ENCODE measurements around the gene CD46.
"Not testable (repeated sequence)": the region's sequence is repeated elsewhere in the genome, so short reads cannot be mapped to it uniquely, and the experiment has no call there.

The CD46 gene

DNA sequence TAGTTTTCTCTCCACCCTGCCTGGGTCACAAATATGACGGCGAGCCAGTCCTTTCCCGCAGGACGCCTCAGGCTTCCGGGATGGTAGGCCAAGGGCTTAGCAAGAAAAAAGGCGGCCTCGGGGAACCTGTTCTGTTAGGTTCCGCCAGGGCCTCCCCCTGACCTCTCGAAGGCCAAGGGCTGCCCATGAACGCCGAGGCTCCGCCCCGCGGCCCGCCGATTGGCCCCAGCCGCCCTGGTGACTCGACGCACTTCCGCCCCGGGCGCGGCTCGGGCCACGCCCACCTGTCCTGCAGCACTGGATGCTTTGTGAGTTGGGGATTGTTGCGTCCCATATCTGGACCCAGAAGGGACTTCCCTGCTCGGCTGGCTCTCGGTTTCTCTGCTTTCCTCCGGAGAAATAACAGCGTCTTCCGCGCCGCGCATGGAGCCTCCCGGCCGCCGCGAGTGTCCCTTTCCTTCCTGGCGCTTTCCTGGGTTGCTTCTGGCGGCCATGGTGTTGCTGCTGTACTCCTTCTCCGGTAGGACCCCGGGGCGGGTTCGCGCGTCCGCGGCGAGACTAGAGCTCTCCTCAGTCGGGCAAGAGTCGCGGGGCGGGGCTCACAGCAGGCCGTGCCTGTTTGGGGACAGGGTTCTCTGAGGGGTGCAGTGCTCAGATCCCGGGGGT, at the start of gene CD46:
TSS of gene CD46 (plus strand) at position 265 of the 666 bp plus-strand sequence. CDS start at position 424, 159 bp downstream.
- DNase-seq (ENCODE audit: low spot score) = peak; percentile 99

DNA sequence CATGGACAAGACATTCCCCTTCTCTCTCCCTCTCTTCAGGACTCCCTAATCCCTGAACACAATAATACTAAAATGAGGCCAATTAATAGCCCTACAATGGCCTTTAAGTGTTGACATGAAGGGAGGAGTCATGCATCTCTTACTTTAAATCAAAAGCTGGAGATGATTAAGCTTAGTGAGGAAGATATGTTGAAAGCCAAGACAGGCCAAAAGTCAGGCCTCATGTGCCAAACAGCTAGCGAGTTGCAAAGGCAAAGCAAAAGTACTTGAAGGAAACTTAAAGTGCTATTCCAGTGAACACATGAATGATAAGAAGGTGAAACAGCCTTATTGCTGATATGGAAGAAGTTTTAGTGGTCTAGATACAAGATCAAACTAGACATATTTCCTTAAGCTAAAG, 49.5 kb upstream of the CD46 start:
- DNase-seq (ENCODE audit: low spot score) = no peak

DNA sequence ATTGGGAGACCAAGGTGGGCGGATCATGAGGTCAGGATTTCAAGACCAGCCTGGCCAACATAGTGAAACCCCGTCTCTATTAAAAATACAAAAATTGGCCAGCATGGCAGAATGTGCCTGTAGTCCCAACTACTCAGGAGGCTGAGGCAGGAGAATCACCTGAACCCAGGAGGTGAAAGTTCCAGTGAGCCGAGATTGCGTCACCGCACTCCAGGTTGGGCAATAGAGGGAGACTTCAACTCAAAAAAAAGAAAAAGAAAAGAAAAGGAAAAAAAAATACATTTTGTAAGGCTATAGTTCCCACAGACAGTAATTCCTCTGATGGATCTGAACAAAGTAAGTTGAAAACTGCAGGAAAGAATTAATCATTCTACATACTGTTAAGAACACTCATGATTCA, 48.1 kb upstream of the CD46 start:
- no peak for DNase-seq (ENCODE audit: low spot score)

DNA sequence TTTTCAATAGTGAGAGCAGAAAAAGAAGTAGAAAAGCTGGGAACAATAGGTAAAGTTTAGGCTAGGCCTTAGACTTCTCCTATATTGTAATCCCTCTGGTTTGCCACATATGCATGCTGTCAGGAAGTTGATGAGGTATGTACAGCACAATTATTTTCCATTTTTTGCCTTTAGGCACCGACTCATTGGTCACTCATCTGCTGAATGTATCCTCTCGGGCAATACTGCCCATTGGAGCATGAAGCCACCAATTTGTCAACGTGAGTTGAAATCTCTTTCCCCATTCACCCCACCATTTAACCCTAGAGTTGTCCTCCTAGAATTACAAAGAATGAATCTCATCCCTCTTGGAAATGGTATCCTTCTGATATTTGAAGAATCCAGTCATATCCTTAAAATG, 43.9 kb upstream of the CD46 start:
- DNase-seq (ENCODE audit: low spot score) = not testable (repeated sequence)

DNA sequence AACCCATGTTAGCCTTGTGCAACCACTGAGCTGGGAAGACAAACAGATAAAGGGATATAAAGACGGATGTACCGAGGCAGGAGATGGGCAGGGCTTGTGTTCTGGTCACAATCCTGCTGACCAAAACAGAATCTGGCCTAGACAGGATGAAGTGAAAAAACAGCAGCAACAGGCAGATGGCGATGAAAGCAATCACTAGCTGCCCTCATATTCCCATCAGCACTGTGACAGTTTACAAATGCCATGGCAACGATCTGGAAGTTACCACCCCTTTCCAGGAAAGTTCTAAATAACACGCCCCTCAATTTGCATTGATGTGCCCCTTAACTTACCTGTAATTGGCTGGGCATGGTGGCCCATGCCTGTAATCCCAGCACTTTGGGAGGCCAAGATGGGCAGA, 40.6 kb upstream of the CD46 start:
- no peak for DNase-seq (ENCODE audit: low spot score)

DNA sequence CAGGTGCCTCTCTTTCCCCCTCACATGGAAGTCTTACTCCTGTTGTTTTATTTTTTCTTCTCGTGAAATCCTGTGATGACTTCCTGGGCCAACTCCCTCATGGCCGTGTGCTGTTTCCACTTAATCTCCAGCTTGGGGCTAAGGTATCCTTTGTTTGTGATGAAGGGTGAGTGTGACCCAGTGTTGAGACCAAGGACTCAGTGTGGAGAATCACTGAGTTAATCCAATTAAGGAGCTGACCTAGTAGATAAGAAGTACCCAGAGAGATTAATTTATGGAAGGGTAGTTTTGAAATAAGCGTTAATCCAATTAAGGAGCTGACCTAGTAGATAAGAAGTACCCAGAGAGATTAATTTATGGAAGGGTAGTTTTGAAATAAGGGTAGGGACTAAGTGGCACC, 39.2 kb upstream of the CD46 start:
- not testable (repeated sequence) for DNase-seq (ENCODE audit: low spot score)

DNA sequence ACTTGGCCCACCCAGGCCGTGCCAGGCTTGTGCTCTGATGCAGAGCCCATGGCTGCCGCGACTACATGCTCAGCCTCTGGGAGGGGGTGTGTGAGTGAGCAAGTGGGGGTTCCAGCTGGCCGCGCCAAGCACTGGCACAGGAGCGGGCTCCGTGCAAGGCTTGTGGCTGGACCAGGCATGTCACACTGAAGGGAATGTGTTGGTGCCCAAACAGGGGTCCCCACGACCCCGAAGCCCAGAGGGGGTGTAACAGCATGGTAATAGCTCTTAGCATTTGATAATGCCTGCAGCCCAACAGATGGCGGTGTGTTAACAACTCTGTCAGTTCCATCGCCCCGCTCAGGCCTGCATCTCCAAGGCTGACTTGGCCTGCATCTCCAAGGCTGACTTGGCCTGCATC, 38.3 kb upstream of the CD46 start:
- no peak for DNase-seq (ENCODE audit: low spot score)

DNA sequence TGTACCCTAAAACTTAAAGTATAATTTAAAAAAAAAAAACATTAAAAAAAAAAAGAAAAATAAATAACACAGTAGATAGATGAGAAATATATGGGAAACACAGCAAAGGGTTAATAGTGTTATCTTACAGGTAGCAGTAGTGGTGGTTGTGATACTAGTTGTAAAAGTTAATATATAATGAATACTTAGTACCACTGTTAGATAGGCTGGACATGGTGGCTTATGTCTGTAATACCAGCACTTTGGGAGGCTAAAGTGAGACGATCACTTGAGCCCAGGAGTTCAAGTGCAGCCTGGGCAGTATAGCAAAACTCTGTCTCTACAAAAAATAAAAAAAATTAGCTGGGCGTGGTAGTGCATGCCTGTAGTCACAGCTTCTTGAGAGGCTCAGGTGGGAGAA, 32.6 kb upstream of the CD46 start:
- DNase-seq (ENCODE audit: low spot score) = no peak

DNA sequence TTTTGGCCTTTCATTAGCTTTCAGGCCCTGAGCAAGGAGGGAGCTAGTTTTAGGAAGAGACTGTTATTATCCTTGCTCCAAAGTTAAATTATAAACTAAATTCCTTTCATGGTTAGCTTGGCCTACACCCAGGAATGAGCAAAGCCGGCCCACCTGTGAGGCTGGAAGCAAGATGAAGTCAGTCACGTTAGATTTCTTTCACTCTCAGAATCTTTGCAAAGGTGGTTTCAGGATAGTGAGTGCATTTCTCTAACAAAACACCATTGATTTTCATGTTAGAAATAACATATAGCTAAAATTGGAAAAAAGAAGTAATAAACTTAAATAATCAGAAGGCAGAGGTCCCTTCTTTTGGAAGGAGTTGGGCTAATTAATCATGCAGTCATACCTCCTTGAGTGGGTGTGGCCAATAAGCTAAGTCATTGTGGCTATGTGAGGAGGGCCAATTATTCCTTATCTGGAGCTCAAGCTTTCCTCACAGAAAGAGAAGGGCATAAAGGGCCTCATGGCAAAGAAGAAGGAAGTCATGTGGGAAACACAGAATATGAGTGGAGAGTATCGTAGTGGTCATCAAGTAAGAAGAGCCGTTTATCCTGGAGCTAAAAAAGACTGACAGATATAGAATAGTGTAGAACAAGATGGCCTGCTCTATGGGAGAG, 23.5 kb upstream of the CD46 start:
- not testable (repeated sequence) for DNase-seq (ENCODE audit: low spot score)

DNA sequence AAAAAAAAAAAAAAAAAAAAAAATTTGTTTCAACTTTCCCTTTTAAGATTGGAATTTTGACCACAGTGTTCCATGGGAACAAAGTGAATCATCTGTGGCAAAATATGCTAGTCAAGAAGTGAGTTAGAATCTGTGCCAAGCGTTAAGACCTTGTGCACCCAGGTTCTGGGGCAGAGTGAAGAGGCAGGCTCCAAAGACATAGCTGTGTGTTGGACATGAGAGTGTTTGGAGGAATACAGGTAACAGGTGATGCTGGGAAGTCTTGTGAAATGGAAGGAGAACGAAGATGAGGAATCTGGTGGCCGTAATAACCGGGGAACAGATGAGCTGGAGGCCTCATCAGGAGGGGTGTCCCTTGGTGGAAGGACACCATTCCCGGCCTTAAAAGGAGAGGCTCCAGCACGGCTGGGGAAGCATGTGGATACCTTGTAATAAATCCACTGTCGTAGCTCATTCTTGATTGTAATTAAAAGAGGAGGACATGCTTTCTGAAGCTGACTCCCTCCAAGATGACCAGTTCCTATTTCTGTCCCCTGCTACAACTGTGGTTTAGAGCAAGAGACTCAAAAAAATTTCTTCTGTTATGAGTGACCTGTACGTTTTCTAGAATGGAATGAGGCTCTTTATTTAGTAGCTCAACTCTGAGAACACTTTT, 14.2 kb upstream of the CD46 start:
- DNase-seq (ENCODE audit: low spot score) = not testable (repeated sequence)

DNA sequence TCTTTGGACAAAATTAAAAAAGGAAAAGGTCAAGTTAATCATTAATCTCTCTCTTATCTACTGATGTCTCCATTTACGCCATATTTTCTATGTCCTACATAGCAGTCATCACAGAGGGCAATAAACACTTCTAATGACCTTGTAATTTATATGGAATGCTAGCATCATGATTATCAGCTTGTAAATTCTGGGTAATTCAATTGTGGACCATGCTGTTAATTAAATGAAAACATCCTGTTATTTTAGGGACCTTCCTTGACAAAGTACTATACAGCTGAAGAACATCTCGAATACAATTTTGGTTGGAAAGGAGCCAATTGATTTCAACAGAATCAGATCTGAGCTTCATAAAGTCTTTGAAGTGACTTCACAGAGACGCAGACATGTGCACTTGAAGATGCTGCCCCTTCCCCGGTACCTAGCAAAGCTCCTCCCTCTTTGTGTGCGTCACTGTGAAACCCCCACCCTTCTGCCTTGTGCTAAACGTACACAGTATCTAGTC, 13.6 kb upstream of the CD46 start:
- DNase-seq (ENCODE audit: low spot score) = peak; percentile 61

DNA sequence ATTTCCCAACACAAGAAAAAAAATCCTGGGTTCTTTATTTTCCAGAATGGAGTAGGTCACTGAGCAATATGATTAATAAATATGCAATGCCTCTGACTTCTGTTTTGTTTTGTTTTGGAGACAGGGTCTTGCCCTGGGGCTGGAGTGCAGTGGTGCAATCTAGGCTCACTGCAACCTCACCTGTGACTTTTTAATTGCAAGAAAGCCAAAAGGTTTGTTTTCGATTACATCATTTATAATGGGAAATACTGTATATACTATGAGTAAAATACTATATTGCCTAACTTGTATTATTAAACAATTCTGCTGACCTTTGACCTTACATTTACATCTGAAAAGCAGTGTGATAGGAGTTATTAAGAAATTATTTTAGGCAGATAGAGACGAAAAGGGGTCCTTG, 11.6 kb upstream of the CD46 start:
- no peak for DNase-seq (ENCODE audit: low spot score)

DNA sequence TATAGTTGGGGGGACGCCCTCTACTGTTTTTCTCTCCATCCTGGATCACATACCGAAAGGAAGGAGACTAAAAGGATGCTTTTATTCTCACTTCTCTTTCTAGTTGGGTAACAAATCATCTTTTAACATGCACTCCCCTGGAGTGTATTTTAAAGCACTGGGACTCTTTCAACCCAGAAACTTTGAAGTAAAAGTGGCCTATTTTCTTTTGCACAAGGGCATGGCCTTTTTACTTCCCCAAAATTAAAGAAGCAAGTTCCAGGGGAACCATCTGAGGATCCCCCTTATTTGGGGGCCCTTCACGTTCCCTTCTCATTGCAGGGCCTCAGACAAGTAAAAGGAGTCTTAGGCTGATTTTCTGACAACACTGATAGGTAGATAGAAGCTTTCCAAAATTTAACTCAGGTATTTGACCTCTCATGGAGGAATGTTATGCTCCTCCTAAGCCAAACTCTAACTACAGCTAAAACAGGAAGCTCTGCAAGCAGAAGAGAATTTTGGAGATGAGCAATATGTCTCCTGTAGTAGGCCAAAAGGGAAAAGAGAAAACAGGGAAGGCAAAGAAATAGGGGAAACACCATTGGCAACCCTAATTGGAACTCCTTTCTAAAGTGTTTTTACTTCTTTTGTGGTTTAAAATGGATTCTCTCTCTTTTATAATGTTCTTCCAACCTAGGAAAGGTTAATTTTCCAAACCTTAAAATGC, 8.9 kb upstream of the CD46 start:
- no peak for DNase-seq (ENCODE audit: low spot score)

DNA sequence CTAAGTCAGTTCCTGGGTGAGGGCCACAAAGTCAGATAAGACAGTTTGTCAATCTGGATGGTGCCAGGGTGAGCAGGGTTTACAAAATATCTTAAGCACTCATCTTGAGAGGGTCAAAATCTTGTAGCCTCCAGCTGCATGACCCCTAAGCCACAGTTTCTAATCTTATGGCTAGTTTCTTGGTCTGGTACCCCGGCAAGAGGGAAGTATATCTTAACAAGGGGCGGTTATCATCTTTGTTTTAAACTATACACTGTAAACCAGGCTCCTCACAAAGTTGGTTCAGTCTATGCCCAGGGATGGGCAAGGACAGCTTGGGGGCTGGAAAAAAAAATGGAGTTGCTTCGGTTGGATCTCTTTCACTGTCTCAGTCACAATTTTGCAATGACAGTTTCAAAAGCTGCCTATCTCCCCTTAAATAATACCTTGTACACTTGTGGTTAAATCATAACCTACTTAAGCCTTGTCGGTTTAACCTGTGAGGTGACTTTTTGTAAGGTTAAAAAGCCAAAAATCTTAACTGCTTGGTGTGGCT, 7.8 kb upstream of the CD46 start:
- DNase-seq (ENCODE audit: low spot score) = no peak

DNA sequence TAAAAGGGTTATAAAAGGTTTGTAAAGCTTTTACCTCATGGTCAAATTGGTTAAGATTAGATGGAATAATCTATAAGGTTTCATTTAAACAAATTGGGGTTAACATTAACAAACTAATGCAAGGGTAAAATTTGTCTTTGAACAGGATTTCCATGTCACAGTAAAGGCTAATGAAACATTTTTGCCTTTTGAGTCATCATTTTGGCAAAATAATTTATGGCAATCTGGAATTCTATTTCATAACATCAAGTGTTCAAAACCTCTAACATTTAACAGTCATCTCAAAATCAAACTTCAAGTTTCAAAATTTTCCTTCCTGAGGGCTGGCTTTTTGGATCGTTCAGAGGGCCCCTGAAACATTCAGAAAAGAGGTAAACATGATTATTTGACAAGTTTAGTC, 6.6 kb upstream of the CD46 start:
- DNase-seq (ENCODE audit: low spot score) = no peak

DNA sequence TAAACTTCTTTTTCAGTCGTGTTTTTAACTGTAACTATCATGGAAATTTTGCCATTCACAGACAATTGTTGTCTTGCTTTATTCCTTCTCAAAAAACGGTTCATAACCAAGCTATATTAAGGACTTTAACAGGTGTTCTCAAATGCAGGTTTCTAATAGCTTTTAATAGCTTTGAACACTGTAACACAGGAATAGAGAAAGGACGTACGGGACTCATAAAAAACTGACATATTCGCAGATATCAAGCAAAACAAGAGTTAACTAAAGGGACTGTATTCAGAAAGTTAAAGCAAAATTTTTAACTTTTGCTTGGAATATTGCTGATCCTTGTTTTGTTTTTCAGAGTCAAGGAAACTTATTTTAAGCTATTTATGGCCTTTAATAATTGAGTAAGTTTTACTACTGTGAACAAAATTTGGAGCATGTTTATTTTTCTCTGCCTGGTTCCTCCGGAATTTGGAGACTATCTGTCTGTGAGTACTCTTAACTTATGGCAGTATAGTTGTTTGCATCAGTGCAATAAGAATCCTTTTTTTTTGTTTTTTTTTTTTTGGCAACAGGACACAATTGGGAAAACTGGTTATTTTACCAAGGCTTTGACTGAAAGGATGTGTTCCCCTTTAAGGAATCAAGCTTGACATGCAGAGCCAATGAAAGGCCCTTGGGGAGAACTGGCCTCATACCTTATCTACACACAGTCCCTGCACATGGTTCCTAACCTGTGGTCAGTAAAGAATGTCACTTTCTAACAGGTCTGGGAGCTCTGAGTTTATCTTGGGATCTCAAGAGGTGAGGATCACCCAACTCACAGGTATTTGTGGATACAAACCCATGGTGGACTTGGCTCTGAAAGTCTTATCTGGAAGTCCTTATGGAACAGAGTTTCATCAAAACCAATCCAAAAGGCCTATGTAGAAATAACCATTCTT, 5.8 kb upstream of the CD46 start:
- DNase-seq (ENCODE audit: low spot score) = no peak

DNA sequence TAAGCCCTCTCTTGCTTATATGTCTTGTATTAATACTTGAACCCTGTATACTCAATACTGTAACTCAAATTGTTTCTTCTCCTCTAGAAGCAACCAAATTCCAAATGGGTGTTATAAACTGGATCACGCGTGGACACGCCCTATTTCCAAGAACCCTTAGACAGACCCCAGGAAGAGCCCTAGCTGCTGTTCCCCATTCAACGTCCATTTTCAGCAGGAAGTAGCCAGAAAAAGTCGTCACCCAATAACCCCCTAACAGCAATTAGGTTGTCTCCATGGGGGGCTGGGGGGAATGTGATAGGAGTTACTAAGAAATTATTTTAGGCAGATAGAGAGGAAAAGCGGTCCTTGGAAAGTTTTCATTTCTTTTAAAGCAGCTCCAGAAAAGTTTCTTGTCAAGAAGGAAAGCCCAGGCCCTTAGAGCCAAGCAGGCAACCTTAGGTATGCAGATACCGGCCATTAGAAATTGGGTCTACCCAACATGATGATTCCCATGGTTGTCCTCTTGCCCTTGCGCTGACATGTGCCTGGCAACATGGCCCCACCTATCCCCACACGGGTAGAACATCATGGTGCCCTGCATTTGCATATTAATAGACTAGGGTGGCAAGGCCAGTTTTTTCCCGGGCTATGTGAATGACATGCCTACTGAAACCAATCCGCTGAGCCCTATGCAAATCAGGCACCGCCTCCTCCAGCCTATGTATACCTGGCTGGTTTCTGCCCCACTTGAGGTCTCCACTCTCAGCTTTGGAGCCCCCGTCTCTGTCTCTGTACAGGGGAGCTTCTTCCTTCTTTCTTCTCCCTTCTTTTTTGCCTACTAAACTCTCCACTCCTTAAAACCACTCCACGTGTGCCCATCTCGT, 4.0 kb upstream of the CD46 start:
- no peak for DNase-seq (ENCODE audit: low spot score)

DNA sequence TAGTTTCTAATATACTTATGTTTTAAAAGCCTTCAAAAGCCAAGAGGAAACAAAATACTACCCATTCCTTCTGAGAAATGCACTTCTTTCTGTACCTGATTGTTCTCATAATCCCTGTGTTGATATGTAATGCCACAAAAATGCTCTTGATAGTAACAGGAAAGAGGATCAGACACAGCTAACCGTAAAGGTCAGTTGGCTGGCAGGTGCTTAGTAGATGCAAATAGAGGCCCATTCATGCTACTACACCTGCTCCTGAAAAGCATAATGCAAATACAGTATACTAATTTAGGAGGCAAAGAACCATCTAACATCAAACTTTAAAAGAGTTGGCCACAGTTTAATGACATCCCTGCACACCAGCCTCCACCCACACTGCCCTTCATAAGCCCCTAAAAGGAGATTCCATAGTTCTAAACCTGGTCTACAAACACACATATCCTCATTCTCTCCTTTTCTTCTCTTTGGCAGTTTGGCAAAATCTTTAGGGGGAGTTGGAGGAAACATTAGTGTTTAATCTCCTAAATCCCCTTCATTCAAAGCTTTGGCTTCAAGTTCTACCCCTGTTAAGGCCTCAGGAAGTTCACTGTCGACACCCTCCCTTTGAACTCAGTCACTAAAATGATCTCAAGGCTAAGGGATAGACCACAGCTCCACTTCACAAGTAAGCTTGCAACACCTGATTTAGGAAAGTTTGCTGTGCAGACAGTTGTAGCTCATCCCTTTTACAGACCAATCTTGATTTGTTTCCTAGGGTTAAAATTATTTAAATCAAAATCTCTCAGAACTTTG, 2.9 kb upstream of the CD46 start:
- DNase-seq (ENCODE audit: low spot score) = peak; percentile 42

DNA sequence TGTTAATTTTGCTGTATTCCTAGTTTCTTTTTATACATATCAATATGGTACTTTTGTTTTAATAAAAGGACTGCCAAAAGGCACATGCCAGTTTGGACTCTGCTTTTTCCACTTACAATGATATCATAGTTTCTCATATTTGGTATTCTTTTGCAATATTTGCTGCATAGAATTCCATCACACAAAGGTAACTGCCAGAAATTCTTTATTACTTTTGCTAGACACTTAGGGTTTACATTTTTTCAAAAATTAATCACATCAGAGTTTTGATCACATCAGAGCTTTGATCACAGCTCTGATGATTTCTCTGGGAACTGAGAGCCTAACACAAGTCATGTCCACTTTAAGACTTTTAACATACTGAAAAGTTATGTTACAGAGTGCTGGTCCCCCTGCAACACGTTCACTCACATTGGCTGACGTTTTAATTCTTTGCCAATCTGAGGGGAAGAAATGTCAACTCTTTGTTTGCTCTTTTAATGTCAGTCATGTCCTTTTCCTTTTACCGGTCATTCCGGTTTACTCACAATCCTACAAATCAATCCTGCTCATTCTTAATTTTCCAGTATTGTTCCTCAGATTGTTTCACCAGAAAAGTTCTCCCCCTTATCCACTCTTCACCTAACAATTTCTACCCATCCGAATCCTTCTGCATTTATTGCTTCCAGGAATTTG, 1.1 kb upstream of the CD46 start:
- DNase-seq (ENCODE audit: low spot score) = no peak

Measured in LoVo (cell line).